HUES6 (cell line): ENCODE measurements around the gene DCC.

ENCODE experiments used
- H3K27ac ChIP-seq: 2 replicates; pipeline ENCODE4 v1.7.0; 2013; ENCODE audit warnings: low read depth, mild to moderate bottlenecking, low read length, inconsistent platforms
- H3K27me3 ChIP-seq: 2 replicates; pipeline ENCODE4 v1.6.1; 2013; ENCODE audit warnings: low read length; ENCODE audit not compliant: control insufficient read depth, insufficient read depth
- H3K36me3 ChIP-seq: 2 replicates; pipeline ENCODE4 v1.6.1; 2013; ENCODE audit warnings: low read length; ENCODE audit not compliant: control insufficient read depth, insufficient read depth
- H3K4me1 ChIP-seq: 2 replicates; pipeline ENCODE4 v1.6.1; 2013; ENCODE audit warnings: low read length; ENCODE audit not compliant: control insufficient read depth, insufficient read depth
- H3K4me3 ChIP-seq: 2 replicates; pipeline ENCODE4 v1.5.1; 2013; ENCODE audit warnings: low read depth, low read length
- H3K9ac ChIP-seq: one replicate; pipeline ENCODE4 v1.6.1; 2013; ENCODE audit warnings: mild to moderate bottlenecking, low read length
- H3K9me3 ChIP-seq: 2 replicates; pipeline ENCODE4 v1.6.1; 2013; ENCODE audit warnings: low read depth, low read length; ENCODE audit not compliant: control insufficient read depth, insufficient read depth

Gene DCC

DNA sequence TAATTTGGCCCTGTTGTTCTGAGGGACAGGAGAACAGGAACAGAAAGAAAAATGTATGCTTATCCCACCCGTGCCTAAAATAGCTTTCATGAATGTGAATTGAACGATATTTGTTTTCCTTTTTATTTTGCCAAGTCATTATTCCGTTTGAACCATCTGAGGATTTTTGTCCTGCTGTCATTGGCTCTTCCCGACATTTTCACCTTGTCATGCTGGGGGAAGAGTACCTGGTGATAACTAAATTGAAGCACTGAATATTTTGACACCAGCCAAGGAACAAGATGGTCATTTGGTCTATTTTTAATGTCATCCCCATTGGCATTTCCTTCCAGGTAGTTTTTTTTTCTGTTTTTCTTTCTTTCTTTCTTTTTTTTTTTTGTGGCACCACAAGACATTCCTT, 204.1 kb downstream of the DCC start:
- H3K4me1 ChIP-seq = no peaks in the 10 kb centered on the region

DNA sequence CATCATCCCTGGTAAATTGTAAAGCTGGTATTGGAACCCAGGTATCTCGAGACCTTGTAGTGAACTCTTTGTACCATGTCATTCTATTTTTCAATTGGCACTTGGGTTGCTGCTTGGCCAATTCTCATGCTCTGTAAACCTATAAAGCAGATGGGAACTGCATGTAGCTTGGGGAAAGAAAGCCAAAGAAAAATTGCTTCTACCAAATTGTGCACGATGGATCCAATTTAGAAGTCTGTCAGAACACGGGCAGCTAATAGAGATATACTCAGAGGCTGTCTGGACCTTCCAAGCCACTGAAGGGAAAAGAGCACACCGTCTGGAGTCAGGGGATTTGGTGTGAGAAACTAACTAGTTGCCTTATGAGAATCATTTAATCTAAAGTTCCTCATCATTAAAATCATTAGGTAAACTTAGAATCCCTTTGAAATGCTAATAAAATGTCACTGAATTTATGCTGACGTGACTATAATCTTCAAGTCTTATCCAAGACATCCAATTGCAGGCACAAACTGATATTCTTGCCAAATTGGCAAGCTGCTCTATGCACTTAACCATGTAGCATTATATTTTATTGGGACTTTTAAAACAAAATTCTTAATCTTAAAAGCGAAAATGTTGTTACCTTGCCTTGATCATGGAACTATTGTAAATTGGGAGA, 206.8 kb downstream of the DCC start:
- no peaks in the 10 kb centered on the region for H3K36me3 ChIP-seq
- H3K27ac ChIP-seq = no peak overlapping the region

More for the DNA sequence above, 204.1 kb downstream of the DCC start:
- Histone ChIP-seq H3K27ac (no peak overlapping the region), H3K36me3 (no peaks in the 10 kb centered on the region), H3K27me3 (no peaks in the 10 kb centered on the region), H3K4me3 (no peak overlapping the region), H3K9ac (no peak overlapping the region), H3K9me3 (peaks cover 4% of the 10 kb centered on the region; the same call in 1 of the 2 replicates)

DNA sequence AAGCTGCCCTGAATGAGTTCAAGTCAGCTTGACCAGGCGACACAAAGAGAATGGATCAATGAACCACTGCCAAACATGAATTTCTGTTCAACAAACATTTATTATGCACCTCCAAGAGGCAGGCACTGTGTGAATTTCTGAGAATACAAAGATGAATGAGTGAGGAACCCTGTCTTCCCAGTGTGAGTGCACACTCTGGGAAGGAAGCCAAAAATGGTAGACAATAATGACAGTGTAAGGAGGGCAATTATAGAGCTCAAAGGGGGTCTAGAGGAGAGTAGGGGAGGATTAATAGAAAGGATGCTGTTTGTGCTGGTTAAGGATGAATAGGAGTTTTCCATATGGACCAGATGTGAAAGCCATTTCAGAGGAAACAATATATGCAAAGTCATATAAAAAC, 213.4 kb downstream of the DCC start:
- H3K36me3 ChIP-seq = no peaks in the 10 kb centered on the region
- no peak overlapping the region for H3K27ac ChIP-seq
- no peaks in the 10 kb centered on the region for H3K9me3 ChIP-seq
- H3K4me1 ChIP-seq = no peaks in the 10 kb centered on the region
- H3K4me3 ChIP-seq = no peak overlapping the region
- H3K27me3 ChIP-seq = no peaks in the 10 kb centered on the region
- no peak overlapping the region for H3K9ac ChIP-seq

More for the DNA sequence above, 206.8 kb downstream of the DCC start:
- H3K27me3 ChIP-seq = no peaks in the 10 kb centered on the region
- no peak overlapping the region for H3K9ac ChIP-seq
- no peaks in the 10 kb centered on the region for H3K9me3 ChIP-seq
- no peak overlapping the region for H3K4me3 ChIP-seq
- no peaks in the 10 kb centered on the region for H3K4me1 ChIP-seq

DNA sequence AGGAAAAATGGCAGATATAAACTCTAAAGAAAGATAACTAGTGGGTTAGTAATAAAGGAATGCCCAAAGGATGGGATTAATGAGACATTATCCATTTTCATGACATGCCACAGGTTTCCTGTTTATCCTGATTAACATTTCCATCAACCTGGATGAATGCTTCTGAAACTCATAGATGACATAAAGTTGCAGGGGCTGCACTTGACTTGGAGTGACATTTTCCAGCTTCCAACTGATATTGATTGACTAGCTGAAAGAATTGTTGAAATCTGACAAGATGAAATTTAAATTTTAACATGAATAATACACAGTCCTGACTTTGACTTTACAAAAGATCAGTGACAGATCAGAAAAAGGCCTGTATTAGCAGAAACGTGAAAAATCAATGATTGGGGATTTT, 214.2 kb downstream of the DCC start:
- Histone ChIP-seq H3K27me3 (no peaks in the 10 kb centered on the region), H3K9ac (no peak overlapping the region), H3K27ac (no peak overlapping the region), H3K36me3 (no peaks in the 10 kb centered on the region), H3K9me3 (no peaks in the 10 kb centered on the region), H3K4me3 (no peak overlapping the region), H3K4me1 (no peaks in the 10 kb centered on the region)

DNA sequence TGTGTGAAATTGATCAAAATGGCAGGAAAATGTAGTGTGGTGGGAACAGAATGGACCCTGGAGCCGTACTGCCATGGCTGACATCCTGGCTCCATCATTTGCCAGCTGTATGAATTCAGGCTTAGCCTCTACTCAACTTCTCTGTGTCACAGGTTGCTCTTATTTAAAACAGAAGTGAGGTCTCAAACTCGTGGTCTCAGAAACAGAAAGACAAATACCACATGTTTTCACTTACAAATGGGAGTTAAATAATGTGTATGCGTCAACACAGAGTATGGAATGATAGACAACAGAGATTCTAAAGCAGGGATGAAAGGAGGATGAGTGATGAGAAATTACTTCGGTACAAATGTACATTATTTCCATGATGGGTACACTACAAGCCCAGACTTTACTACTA, 227.4 kb downstream of the DCC start:
- Histone ChIP-seq H3K9ac (no peak overlapping the region), H3K9me3 (no peaks in the 10 kb centered on the region)

DNA sequence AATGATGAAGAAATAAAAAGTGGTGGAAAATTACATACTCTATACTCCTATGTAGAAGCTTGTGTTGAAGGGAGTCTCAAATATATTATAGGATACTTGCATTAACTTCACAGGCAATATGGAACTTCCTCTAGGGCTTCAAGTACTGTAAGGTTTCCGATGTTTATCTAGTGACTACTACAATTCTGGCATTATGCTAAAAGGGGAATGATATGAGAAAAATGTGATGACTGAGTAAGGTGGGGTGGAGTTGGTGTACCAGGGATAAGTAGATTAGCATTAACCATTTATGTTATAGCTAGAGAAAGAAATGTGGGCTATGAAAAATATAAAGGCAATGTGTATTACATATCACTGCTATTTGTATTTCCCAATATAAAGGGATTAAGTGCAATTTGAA, 229.5 kb downstream of the DCC start:
- Histone ChIP-seq H3K27ac (no peak overlapping the region), H3K4me3 (no peak overlapping the region), H3K9ac (no peak overlapping the region), H3K36me3 (no peaks in the 10 kb centered on the region), H3K27me3 (no peaks in the 10 kb centered on the region), H3K4me1 (no peaks in the 10 kb centered on the region), H3K9me3 (no peaks in the 10 kb centered on the region)

More for the DNA sequence above, 227.4 kb downstream of the DCC start:
- no peaks in the 10 kb centered on the region for H3K4me1 ChIP-seq
- H3K27me3 ChIP-seq = no peaks in the 10 kb centered on the region
- no peaks in the 10 kb centered on the region for H3K36me3 ChIP-seq
- H3K27ac ChIP-seq = no peak overlapping the region
- H3K4me3 ChIP-seq = no peak overlapping the region

DNA sequence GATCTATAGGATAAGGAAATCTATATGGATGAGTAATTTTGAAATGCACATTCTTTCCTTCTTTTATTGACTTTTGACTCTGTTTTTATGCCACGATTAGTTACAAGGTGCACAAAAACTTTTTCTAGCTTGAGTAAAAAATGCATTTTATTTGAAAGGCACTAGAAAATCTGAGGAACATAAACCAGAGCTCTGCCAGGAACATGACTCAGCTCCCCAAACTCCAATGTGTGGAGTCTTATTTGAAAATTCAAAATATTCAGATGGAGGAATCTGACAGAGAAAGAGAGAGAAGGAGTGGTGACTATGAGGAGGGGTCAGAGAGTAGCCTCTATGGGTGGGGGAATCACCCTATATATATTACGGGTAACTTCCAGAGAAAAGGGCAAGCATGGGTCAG, 231.0 kb downstream of the DCC start:
- H3K4me1 ChIP-seq = no peaks in the 10 kb centered on the region
- no peak overlapping the region for H3K27ac ChIP-seq
- no peaks in the 10 kb centered on the region for H3K36me3 ChIP-seq
- H3K9me3 ChIP-seq = no peaks in the 10 kb centered on the region
- H3K4me3 ChIP-seq = no peak overlapping the region
- H3K9ac ChIP-seq = no peak overlapping the region
- no peaks in the 10 kb centered on the region for H3K27me3 ChIP-seq

DNA sequence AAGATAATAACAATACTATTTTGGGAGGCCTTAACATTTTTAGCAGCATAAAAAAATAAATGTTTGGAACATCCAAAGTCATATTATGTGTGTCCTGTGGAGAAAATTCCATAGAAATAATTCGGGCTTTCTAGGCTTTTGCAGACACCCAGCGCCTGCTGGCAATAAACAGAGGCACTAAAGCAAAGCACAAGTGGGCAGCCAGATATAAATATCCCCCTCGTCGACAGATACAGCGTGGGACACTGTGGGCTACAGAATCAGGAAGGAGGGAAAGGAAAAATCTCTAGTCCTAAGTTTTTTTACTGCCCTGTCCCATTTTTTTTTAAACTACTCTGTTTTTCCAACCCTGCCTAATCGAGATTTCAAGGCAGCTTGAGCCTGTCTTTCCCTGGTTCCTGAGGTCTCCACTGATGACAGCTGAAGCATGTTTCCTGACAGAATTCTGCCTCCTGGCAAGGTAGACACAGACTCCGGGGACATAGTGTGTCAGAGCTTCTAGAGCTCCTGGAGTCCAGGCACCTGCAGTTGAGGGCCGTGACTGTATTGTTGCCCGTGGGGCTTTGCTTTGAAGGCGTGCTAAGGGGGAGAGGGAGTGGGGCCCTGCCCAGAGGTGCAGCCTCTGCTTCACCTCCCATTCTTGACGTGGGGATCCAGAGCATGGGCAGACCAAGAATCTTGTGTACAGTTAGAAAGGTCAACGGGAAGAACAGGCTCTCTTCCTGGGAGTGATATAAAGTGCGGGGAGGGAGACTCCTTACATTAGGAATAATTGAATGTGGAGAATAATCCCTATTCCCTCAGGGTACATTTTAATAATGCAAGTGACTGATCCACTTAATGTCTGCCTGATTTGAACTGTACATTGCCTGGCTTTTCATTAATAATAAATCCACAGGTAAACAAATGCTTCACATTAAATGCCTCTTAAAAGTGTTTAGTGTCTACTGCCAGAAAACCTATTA, 232.3 kb downstream of the DCC start:
- Histone ChIP-seq H3K27me3 (no peaks in the 10 kb centered on the region), H3K27ac (no peak overlapping the region), H3K9ac (no peak overlapping the region), H3K4me1 (no peaks in the 10 kb centered on the region), H3K4me3 (no peak overlapping the region), H3K36me3 (no peaks in the 10 kb centered on the region), H3K9me3 (no peaks in the 10 kb centered on the region)

DNA sequence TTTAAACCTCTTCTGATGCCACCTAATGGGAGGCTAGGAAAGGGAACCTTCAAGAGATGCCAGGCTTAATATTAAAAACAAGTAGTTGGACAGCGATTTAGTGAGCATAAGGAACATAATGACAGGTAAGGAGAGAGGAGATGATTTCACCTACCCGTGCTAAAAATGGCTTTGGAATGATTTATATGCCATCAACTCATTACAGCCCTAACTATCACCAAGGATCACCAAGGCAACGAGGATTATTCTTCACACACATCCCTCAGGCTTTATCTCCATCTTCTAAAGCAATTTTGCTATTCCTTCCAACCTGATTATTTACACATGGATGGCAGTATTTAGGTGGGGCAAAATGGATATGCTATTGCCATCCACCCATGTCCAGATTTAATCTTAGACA, 237.8 kb downstream of the DCC start:
- Histone ChIP-seq H3K4me3 (no peak overlapping the region), H3K36me3 (no peaks in the 10 kb centered on the region), H3K4me1 (no peaks in the 10 kb centered on the region), H3K27ac (no peak overlapping the region), H3K9me3 (no peaks in the 10 kb centered on the region), H3K27me3 (no peaks in the 10 kb centered on the region), H3K9ac (no peak overlapping the region)

DNA sequence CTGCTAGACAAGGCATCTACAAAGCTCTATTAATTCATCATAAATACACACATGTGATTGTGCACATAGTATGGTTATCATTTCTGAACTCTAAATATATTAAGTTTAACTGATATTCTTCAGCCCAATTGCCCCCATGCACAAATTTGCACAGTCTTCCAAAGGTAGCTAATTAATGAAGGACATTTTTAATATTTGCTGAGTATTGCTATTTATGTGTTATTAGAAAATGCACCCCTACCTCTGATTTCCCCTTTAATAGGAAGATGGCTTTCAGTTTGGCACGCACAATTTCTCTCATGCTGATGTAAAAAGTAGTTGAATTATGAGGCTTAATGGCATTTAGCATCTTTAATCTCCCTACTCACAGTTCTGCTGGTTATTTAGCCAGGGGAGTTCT, 242.1 kb downstream of the DCC start:
- Histone ChIP-seq H3K27me3 (no peaks in the 10 kb centered on the region), H3K27ac (no peak overlapping the region), H3K36me3 (no peaks in the 10 kb centered on the region), H3K9me3 (no peaks in the 10 kb centered on the region), H3K9ac (no peak overlapping the region), H3K4me3 (no peak overlapping the region), H3K4me1 (no peaks in the 10 kb centered on the region)

DNA sequence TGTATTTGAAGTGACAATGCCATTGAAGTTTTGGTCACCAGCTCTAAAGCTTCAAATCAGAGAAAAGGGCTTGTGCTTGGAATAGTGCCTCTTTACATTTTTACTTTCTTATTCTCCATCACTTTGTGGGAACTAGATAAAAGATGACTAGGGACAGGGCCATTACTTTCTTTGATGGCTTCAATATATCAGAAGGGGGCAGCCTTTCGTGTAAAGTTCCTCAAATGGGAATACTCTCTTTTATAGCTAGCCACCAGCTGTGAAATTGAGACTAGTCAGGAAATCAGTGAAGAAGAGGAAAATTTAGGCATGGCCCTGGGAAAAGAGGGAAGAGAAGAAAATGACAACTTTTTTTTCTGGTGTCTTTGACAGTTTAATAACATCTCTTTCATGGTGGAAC, 242.5 kb downstream of the DCC start:
- no peaks in the 10 kb centered on the region for H3K9me3 ChIP-seq
- H3K4me1 ChIP-seq = no peaks in the 10 kb centered on the region
- H3K36me3 ChIP-seq = no peaks in the 10 kb centered on the region
- H3K9ac ChIP-seq = no peak overlapping the region
- no peak overlapping the region for H3K4me3 ChIP-seq
- H3K27ac ChIP-seq = no peak overlapping the region
- no peaks in the 10 kb centered on the region for H3K27me3 ChIP-seq
